Ishikawa (cell line): ENCODE results near the gene HIVEP2.

Source experiments
- EP300 ChIP-seq: IDR thresholded peaks from 2 replicates; pipeline ENCODE4 v1.6.1; 2012; ENCODE audit warnings: borderline replicate concordance
- MAX ChIP-seq: IDR thresholded peaks from 2 replicates; pipeline ENCODE4 v1.6.1; 2012
- TEAD4 ChIP-seq: IDR thresholded peaks from 2 replicates; pipeline ENCODE4 v1.6.1; 2012
- YY1 ChIP-seq: IDR thresholded peaks from 2 replicates; pipeline ENCODE4 v1.6.1; 2012; ENCODE audit warnings: low read depth

GRCh38 chr6:142892254-142893021 lies 52.5 kb downstream of the HIVEP2 start:
- TF ChIP-seq YY1 (no peak), EP300 (no peak), TEAD4 (no peak), MAX (no peak)
